GM23338 (cell line): ENCODE measurements around the gene TUBGCP2. TPM values are rescaled to one million over a fixed set of nuclear protein-coding genes. Genes with fewer than 3 reads are reported as not detected.
A peak's percentile ranks its signal among the peaks of the same experiment; 100 is the strongest.

ENCODE experiments used
- ATAC-seq: fragments of 200-7000 bp; cut with Tn5 transposase; 3 replicates; pipeline ENCODE4 v1.9.1; 2020
- DNase-seq: peaks from one replicate; pipeline ENCODE4 v3.0.0-alpha.2; 2015; ENCODE audit warnings: low spot score
- H2AFZ ChIP-seq: fragments of 200-600 bp; sonication (generic); 2 replicates; pipeline ENCODE4 v1.8.0; 2016; ENCODE audit warnings: antibody characterized with exemption, mild to moderate bottlenecking, moderate library complexity
- H3F3A ChIP-seq: fragments of 200-600 bp; sonication (generic); replicated peaks from 2 replicates; pipeline ENCODE4 v1.8.0; 2017; ENCODE audit warnings: antibody characterized with exemption, mixed run types, low read depth
- H3K27ac ChIP-seq: fragments of 200-600 bp; sonication (generic); 2 replicates; pipeline ENCODE4 v1.6.1; 2016; ENCODE audit warnings: low read depth
- H3K27me3 ChIP-seq: fragments of 200-600 bp; sonication (generic); 2 replicates; pipeline ENCODE4 v1.8.0; 2016; ENCODE audit warnings: mild to moderate bottlenecking, mixed run types, moderate library complexity; ENCODE audit not compliant: insufficient read depth
- H3K36me3 ChIP-seq: fragments of 200-600 bp; sonication (generic); 2 replicates; pipeline ENCODE4 v1.8.0; 2016; ENCODE audit warnings: mild to moderate bottlenecking; ENCODE audit not compliant: insufficient read depth
- H3K4me1 ChIP-seq: fragments of 200-600 bp; sonication (generic); 2 replicates; pipeline ENCODE4 v1.8.0; 2016; ENCODE audit warnings: mild to moderate bottlenecking, moderate library complexity; ENCODE audit not compliant: insufficient read depth
- H3K4me2 ChIP-seq: fragments of 200-600 bp; sonication (generic); 2 replicates; pipeline ENCODE4 v1.7.1; 2017; ENCODE audit warnings: mixed run types
- H3K4me3 ChIP-seq: fragments of 200-600 bp; sonication (generic); 2 replicates; pipeline ENCODE4 v1.6.1; 2016; ENCODE audit warnings: mixed run types
- H3K79me2 ChIP-seq: fragments of 200-600 bp; sonication (generic); replicated peaks from 2 replicates; pipeline ENCODE4 v1.8.0; 2017; ENCODE audit warnings: mild to moderate bottlenecking; ENCODE audit not compliant: insufficient read depth
- H3K9me2 ChIP-seq: fragments of 200-600 bp; sonication (generic); 2 replicates; pipeline ENCODE4 v1.8.0; 2017; ENCODE audit not compliant: insufficient read depth
- H4K20me1 ChIP-seq: fragments of 200-600 bp; sonication (generic); replicated peaks from 2 replicates; pipeline ENCODE4 v1.8.0; 2017; ENCODE audit warnings: mild to moderate bottlenecking; ENCODE audit not compliant: insufficient read depth
- H3K27ac Mint-ChIP-seq: 2 replicates; pipeline ENCODE4 v1.8.0; 2020; ENCODE audit warnings: inconsistent platforms, mild to moderate bottlenecking, moderate library complexity, mixed read lengths
- H3K27me3 Mint-ChIP-seq: 3 replicates; pipeline ENCODE4 v1.8.0; 2022; ENCODE audit warnings: low read depth, mild to moderate bottlenecking, moderate library complexity, mixed read lengths, inconsistent platforms; ENCODE audit not compliant: insufficient read depth, poor library complexity
- H3K36me3 Mint-ChIP-seq: 3 replicates; pipeline ENCODE4 v1.8.0; 2021; ENCODE audit warnings: low read depth, mild to moderate bottlenecking, inconsistent platforms, moderate library complexity, mixed read lengths
- H3K4me1 Mint-ChIP-seq: 3 replicates; pipeline ENCODE4 v1.8.0; 2020; ENCODE audit warnings: mild to moderate bottlenecking, inconsistent platforms, mixed read lengths
- H3K4me3 Mint-ChIP-seq: 3 replicates; pipeline ENCODE4 v1.8.0; 2021; ENCODE audit warnings: moderate library complexity, mild to moderate bottlenecking, inconsistent platforms, mixed read lengths
- H3K9me3 Mint-ChIP-seq: 3 replicates; pipeline ENCODE4 v1.8.0; 2020; ENCODE audit warnings: moderate library complexity, mild to moderate bottlenecking, inconsistent platforms, mixed read lengths
- CREB1 ChIP-seq: fragments of 250-450 bp; sonication (Bioruptor Pico); IDR thresholded peaks from 2 replicates; pipeline ENCODE4 v1.5.0; 2020; ENCODE audit warnings: low read depth, mild to moderate bottlenecking, moderate library complexity
- EZH2 ChIP-seq: fragments of 200-600 bp; sonication (generic); IDR thresholded peaks from one replicate; pipeline ENCODE4 v1.8.0; 2017; ENCODE audit warnings: antibody characterized with exemption, mild to moderate bottlenecking, low read depth; ENCODE audit not compliant: unreplicated experiment
- JUNB ChIP-seq: IDR thresholded peaks from one replicate; pipeline ENCODE4 v1.6.1; 2016; ENCODE audit warnings: antibody characterized with exemption; ENCODE audit not compliant: unreplicated experiment
- NANOG ChIP-seq: IDR thresholded peaks from 2 replicates; pipeline ENCODE4 v1.6.1; 2016; ENCODE audit warnings: antibody characterized with exemption, borderline replicate concordance
- STAT1 ChIP-seq: IDR thresholded peaks from one replicate; pipeline ENCODE4 v1.6.1; 2016; ENCODE audit warnings: antibody characterized with exemption; ENCODE audit not compliant: unreplicated experiment
- ZNF114 ChIP-seq: fragments of 250-450 bp; sonication (Bioruptor Pico); IDR thresholded peaks from 2 replicates; pipeline ENCODE4 v1.5.0; 2020; ENCODE audit warnings: mild to moderate bottlenecking, moderate library complexity
- ZNF331 ChIP-seq: fragments of 250-450 bp; sonication (Bioruptor Pico); IDR thresholded peaks from 2 replicates; pipeline ENCODE4 v1.5.0; 2020; ENCODE audit warnings: low read depth, mild to moderate bottlenecking, moderate library complexity
- polyA plus RNA-seq: library from polyadenylated mRNA; unstranded; fragments of >200 nt; fragmentation: Nextera tagmentation; extraction: Ambion mirVana; gene quantifications from 2 replicates; pipeline ENCODE4 v1.2.1, GENCODE V29; 2016
- total RNA-seq: library from RNA; depleted of rRNA; stranded (reverse); fragments of >200 nt; shearing (Covaris generic); gene quantifications from 2 replicates; pipeline ENCODE4 v1.2.3, GENCODE V29; 2014
- TF ChIP-seq, protein P1 (sequence below), 2 experiments: fragments of 200-600 bp in 1 of 2; sonication (generic) in 1 of 2; conservative IDR thresholded peaks; 2 replicates each; pipeline versions ENCODE4 v1.5.1 to v1.6.1; 2016 to 2017; ENCODE audit warnings: antibody characterized with exemption in 2 of 2, low read depth in 2 of 2, mild to moderate bottlenecking in 2 of 2, moderate library complexity in 1 of 2
- TF ChIP-seq, protein P2 (sequence below): IDR thresholded peaks from one replicate; pipeline ENCODE4 v1.6.1; 2018; ENCODE audit warnings: antibody characterized with exemption; ENCODE audit not compliant: unreplicated experiment
- TF ChIP-seq, protein P3 (sequence below): IDR thresholded peaks from 2 replicates; pipeline ENCODE4 v1.6.1; 2016; ENCODE audit warnings: antibody characterized with exemption
- TF ChIP-seq, protein P4 (sequence below): fragments of 250-450 bp; sonication (Bioruptor Pico); IDR thresholded peaks from 2 replicates; pipeline ENCODE4 v1.5.0; 2020; ENCODE audit warnings: mild to moderate bottlenecking, moderate library complexity

TUBGCP2 gene
- total and polyA plus RNA-seq, 2 experiments from 2014 or later, result 59.6 to 67.7 TPM

DNA sequence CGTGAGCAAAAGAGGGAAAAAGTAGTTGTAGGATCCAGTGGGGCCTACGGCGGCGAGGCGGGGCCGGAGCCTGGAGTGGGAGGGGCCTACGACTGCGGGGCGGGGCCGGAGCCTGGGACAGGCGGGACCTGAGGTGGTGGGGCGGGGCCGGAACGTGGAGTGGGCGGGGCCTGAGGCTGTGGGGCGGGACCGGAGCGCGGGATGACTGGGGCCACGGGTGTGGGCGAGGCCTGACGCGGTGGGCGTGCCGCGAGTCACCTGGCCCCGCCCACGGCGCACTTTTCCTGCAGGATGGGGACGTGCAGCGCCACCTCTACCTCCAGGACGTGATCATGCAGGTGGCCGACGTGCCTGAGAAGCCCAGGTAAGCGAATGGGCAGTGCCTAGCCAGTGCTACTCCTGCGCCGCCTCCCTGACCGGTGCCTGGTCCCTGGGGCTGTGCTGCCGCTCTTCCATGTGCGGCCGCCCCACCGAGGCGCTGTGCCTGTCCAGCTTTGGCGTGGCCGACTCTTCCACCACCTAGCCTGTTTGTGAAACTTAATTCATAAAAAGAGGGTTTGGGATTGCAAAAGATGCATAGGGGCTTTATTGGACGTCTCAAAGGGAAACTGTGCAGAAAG lies 538 bp upstream of the TUBGCP2 start:
- Mint-ChIP-seq H3K27me3 (peaks cover 8% of the 10 kb centered on the region), H3K9me3 (peaks cover 2% of the 10 kb centered on the region; the same call in 2 of the 3 replicates), H3K27ac (peak overlapping the region; percentile 67; the same call in 1 of the 2 replicates), H3K4me1 (peaks cover 4% of the 10 kb centered on the region), H3K36me3 (peaks cover 22% of the 10 kb centered on the region), H3K4me3 (peak overlapping the region; percentile 72)
- H3K27ac ChIP-seq, result peak overlapping the region; percentile 86
- peak overlapping the region; percentile 100 for H3K4me2 ChIP-seq
- no peaks in the 10 kb centered on the region for H3K27me3 ChIP-seq
- peaks cover 10% of the 10 kb centered on the region; the same call in 1 of the 2 replicates for H3K4me1 ChIP-seq
- TF ChIP-seq, protein P1, sequence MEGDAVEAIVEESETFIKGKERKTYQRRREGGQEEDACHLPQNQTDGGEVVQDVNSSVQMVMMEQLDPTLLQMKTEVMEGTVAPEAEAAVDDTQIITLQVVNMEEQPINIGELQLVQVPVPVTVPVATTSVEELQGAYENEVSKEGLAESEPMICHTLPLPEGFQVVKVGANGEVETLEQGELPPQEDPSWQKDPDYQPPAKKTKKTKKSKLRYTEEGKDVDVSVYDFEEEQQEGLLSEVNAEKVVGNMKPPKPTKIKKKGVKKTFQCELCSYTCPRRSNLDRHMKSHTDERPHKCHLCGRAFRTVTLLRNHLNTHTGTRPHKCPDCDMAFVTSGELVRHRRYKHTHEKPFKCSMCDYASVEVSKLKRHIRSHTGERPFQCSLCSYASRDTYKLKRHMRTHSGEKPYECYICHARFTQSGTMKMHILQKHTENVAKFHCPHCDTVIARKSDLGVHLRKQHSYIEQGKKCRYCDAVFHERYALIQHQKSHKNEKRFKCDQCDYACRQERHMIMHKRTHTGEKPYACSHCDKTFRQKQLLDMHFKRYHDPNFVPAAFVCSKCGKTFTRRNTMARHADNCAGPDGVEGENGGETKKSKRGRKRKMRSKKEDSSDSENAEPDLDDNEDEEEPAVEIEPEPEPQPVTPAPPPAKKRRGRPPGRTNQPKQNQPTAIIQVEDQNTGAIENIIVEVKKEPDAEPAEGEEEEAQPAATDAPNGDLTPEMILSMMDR (conservative IDR thresholded peaks at IDR 0.05; ENCODE audit: low read depth in 2 of 2), result peak in 1 of 2 experiments; percentile 41; a peak in 2 of 4 replicates
- TF ChIP-seq NANOG (no peak), EZH2 (no peak), ZNF114 (no peak), ZNF331 (no peak), CREB1 (CRISPR knock-in tag) (peak; percentile 34; the same call in 1 of the 2 replicates), JUNB (no peak), STAT1 (no peak)
- TF ChIP-seq, protein P2, sequence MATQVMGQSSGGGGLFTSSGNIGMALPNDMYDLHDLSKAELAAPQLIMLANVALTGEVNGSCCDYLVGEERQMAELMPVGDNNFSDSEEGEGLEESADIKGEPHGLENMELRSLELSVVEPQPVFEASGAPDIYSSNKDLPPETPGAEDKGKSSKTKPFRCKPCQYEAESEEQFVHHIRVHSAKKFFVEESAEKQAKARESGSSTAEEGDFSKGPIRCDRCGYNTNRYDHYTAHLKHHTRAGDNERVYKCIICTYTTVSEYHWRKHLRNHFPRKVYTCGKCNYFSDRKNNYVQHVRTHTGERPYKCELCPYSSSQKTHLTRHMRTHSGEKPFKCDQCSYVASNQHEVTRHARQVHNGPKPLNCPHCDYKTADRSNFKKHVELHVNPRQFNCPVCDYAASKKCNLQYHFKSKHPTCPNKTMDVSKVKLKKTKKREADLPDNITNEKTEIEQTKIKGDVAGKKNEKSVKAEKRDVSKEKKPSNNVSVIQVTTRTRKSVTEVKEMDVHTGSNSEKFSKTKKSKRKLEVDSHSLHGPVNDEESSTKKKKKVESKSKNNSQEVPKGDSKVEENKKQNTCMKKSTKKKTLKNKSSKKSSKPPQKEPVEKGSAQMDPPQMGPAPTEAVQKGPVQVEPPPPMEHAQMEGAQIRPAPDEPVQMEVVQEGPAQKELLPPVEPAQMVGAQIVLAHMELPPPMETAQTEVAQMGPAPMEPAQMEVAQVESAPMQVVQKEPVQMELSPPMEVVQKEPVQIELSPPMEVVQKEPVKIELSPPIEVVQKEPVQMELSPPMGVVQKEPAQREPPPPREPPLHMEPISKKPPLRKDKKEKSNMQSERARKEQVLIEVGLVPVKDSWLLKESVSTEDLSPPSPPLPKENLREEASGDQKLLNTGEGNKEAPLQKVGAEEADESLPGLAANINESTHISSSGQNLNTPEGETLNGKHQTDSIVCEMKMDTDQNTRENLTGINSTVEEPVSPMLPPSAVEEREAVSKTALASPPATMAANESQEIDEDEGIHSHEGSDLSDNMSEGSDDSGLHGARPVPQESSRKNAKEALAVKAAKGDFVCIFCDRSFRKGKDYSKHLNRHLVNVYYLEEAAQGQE, result no peak
- TF ChIP-seq, protein P3, sequence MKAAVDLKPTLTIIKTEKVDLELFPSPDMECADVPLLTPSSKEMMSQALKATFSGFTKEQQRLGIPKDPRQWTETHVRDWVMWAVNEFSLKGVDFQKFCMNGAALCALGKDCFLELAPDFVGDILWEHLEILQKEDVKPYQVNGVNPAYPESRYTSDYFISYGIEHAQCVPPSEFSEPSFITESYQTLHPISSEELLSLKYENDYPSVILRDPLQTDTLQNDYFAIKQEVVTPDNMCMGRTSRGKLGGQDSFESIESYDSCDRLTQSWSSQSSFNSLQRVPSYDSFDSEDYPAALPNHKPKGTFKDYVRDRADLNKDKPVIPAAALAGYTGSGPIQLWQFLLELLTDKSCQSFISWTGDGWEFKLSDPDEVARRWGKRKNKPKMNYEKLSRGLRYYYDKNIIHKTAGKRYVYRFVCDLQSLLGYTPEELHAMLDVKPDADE, result no peak
- TF ChIP-seq, protein P4, sequence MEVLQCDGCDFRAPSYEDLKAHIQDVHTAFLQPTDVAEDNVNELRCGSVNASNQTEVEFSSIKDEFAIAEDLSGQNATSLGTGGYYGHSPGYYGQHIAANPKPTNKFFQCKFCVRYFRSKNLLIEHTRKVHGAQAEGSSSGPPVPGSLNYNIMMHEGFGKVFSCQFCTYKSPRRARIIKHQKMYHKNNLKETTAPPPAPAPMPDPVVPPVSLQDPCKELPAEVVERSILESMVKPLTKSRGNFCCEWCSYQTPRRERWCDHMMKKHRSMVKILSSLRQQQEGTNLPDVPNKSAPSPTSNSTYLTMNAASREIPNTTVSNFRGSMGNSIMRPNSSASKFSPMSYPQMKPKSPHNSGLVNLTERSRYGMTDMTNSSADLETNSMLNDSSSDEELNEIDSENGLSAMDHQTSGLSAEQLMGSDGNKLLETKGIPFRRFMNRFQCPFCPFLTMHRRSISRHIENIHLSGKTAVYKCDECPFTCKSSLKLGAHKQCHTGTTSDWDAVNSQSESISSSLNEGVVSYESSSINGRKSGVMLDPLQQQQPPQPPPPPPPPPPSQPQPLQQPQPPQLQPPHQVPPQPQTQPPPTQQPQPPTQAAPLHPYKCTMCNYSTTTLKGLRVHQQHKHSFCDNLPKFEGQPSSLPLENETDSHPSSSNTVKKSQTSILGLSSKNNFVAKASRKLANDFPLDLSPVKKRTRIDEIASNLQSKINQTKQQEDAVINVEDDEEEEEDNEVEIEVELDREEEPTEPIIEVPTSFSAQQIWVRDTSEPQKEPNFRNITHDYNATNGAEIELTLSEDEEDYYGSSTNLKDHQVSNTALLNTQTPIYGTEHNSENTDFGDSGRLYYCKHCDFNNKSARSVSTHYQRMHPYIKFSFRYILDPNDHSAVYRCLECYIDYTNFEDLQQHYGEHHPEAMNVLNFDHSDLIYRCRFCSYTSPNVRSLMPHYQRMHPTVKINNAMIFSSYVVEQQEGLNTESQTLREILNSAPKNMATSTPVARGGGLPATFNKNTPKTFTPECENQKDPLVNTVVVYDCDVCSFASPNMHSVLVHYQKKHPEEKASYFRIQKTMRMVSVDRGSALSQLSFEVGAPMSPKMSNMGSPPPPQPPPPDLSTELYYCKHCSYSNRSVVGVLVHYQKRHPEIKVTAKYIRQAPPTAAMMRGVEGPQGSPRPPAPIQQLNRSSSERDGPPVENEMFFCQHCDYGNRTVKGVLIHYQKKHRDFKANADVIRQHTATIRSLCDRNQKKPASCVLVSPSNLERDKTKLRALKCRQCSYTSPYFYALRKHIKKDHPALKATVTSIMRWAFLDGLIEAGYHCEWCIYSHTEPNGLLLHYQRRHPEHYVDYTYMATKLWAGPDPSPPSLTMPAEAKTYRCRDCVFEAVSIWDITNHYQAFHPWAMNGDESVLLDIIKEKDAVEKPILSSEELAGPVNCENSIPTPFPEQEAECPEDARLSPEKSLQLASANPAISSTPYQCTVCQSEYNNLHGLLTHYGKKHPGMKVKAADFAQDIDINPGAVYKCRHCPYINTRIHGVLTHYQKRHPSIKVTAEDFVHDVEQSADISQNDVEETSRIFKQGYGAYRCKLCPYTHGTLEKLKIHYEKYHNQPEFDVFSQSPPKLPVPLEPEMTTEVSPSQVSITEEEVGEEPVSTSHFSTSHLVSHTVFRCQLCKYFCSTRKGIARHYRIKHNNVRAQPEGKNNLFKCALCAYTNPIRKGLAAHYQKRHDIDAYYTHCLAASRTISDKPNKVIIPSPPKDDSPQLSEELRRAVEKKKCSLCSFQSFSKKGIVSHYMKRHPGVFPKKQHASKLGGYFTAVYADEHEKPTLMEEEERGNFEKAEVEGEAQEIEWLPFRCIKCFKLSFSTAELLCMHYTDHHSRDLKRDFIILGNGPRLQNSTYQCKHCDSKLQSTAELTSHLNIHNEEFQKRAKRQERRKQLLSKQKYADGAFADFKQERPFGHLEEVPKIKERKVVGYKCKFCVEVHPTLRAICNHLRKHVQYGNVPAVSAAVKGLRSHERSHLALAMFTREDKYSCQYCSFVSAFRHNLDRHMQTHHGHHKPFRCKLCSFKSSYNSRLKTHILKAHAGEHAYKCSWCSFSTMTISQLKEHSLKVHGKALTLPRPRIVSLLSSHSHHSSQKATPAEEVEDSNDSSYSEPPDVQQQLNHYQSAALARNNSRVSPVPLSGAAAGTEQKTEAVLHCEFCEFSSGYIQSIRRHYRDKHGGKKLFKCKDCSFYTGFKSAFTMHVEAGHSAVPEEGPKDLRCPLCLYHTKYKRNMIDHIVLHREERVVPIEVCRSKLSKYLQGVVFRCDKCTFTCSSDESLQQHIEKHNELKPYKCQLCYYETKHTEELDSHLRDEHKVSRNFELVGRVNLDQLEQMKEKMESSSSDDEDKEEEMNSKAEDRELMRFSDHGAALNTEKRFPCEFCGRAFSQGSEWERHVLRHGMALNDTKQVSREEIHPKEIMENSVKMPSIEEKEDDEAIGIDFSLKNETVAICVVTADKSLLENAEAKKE (CRISPR knock-in tag), result no peak
- H3K79me2 ChIP-seq, result peaks cover 36% of the 10 kb centered on the region
- peaks cover 18% of the 10 kb centered on the region for H4K20me1 ChIP-seq
- H2AFZ ChIP-seq, result no peak overlapping the region
- no peaks in the 10 kb centered on the region for H3K9me2 ChIP-seq
- DNase-seq, result peak; percentile 90
- peak; percentile 74 for ATAC-seq
- peak overlapping the region; percentile 98 for H3K4me3 ChIP-seq
- peaks cover 5% of the 10 kb centered on the region; the same call in 1 of the 2 replicates for H3K36me3 ChIP-seq
- H3F3A ChIP-seq, result peaks cover 18% of the 10 kb centered on the region
